ENCODE measurements around the gene GNAI3. TPM values are rescaled to one million over a fixed set of nuclear protein-coding genes. Genes with fewer than 3 reads are reported as not detected.

GNAI3 gene
- total RNA-seq, 1 donor from 2014 or later: 10.1 TPM

GRCh38 chr1:109624201-109625010, 76.0 kb downstream of the GNAI3 start:
- peak; percentile 52 for DNase-seq

- no peak for DNase-seq
These were observed 76.8 kb downstream of the GNAI3 start for GRCh38 chr1:109625176-109625575.

DNA sequence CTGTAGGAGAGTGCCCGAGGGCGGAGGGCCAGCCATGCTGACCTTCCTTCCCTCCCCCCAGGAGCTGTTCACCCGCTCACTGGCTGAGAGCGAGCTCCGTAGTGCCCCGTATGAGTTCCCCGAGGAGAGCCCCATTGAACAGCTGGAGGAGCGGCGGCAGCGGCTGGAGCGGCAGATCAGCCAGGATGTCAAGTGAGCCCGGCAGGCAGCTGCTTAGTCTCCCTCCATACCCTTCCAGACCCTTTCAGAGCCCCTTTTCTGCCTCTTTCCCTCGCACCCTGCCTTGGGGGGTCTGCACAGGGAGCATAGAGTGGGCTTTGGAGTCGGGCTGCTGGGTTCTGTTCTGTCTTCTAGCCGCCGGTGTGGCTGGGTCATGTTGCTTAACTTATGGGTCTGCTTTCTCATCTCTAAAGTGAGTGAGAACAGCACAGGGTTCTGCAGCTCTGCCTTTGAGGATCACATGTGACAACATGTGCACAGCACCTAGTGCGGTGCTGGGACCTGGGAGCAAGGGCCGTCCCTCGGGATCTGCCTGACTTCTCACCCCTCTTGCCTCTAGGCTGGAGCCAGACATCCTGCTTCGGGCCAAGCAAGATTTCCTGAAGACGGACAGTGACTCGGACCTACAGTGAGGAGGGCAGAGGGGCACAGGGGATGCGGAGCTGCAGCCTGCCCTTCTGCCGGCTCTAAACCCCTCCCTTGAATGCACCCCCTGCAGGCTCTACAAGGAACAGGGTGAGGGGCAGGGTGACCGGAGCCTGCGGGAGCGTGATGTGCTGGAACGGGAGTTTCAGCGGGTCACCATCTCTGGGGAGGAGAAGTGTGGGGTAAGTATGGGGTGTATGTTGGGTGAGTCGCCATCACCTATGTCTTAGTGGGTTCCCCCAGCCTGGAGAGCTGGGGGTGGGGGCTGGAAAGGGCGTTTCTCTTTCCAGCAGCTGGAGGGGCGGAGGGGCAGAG, 77.5 kb downstream of the GNAI3 start:
- peak; percentile 89 for DNase-seq

DNA sequence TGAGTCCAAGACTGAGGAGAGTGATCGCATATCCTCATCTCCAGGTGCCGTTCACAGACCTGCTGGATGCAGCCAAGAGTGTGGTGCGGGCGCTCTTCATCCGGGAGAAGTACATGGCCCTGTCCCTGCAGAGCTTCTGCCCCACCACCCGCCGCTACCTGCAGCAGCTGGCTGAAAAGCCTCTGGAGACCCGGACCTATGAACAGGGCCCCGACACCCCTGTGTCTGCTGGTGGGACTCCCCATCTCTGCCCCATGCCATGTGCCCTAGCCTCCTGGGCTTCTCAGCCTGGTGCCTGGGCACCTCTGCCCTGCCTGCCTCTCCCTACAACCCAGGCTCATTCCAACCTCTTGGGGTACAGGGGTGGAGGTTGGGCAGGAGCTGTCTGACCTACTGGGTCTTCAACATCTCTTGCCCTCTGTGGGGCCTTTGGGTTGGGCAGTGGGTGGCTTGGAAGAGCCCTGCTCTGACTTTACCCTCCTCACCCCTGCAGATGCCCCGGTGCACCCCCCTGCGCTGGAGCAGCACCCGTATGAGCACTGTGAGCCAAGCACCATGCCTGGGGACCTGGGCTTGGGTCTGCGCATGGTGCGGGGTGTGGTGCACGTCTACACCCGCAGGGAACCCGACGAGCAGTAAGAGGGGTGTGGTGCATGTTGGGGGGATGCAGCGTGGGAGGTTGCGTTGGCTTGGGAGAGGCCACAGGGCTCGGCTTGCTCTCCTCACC, 78.4 kb downstream of the GNAI3 start:
- no peak for DNase-seq

GRCh38 chr1:109627692-109628399, 79.4 kb downstream of the GNAI3 start:
- no peak for DNase-seq

- DNase-seq: no peak
These were observed 80.3 kb downstream of the GNAI3 start for GRCh38 chr1:109628540-109629321.

GRCh38 chr1:109629372-109630030, 81.1 kb downstream of the GNAI3 start:
- DNase-seq: no peak

DNA sequence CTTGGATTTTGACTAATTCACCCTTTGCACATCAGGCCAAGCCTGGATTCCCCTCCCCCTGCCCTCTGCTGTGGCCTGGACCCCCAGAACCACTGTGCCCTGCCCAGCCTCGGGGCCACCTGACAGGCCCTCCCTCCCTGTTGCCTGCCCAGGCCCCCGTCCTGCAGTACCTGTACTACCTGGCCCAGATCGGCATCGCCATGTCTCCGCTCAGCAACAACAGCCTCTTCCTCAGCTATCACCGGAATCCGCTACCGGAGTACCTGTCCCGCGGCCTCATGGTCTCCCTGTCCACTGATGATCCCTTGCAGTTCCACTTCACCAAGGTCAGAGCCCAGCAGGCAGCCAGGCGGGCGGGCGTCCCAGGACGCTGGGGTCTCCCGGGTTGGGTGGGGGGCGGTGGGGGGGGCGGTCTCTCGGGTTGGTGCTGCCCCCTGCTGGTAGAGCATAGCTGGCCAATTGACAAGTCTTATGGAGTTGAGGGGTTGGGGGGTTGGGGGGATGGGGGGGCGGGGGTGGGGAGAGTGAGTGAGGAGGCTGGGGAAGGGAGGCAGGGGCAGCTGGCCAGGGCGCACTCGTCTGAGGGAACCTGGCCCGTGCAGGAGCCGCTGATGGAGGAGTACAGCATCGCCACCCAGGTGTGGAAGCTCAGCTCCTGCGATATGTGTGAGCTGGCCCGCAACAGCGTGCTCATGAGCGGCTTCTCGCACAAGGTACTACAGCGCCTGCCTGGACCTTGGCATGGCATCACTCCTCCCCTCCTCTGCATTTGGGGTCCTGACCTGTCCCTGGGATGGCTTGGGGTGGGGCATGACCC, 81.9 kb downstream of the GNAI3 start:
- DNase-seq: no peak

DNA sequence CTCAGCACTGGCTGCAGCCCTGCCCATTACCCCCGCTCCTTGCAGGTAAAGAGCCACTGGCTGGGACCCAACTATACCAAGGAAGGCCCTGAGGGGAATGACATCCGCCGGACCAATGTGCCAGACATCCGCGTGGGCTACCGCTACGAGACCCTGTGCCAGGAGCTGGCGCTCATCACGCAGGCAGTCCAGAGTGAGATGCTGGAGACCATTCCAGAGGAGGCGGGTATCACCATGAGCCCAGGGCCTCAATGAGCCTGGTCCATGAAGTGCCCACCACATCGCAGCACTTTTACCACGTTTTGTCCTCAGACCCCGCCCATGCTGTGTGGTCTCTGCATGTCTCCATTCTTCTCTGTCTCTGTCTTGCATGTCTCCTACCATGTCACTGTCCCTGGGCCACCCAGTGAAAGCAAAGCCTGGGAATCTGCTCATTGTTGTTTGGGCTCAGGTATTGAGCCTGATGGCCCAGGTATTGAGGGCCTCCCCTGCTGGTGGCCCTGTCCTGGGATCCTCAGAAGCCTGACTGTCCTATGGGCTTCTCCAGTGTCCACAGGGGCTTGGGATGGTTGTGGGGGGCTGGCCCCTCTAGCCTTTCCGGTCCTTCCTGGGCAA, 82.6 kb downstream of the GNAI3 start:
- no peak for DNase-seq

- peak; percentile 65 for DNase-seq
These were observed 83.4 kb downstream of the GNAI3 start for GRCh38 chr1:109631513-109632505.

GRCh38 chr1:109632671-109633346, 84.4 kb downstream of the GNAI3 start:
- DNase-seq: peak; percentile 95

GRCh38 chr1:109634292-109634691, 85.9 kb downstream of the GNAI3 start:
- no peak for DNase-seq

DNA sequence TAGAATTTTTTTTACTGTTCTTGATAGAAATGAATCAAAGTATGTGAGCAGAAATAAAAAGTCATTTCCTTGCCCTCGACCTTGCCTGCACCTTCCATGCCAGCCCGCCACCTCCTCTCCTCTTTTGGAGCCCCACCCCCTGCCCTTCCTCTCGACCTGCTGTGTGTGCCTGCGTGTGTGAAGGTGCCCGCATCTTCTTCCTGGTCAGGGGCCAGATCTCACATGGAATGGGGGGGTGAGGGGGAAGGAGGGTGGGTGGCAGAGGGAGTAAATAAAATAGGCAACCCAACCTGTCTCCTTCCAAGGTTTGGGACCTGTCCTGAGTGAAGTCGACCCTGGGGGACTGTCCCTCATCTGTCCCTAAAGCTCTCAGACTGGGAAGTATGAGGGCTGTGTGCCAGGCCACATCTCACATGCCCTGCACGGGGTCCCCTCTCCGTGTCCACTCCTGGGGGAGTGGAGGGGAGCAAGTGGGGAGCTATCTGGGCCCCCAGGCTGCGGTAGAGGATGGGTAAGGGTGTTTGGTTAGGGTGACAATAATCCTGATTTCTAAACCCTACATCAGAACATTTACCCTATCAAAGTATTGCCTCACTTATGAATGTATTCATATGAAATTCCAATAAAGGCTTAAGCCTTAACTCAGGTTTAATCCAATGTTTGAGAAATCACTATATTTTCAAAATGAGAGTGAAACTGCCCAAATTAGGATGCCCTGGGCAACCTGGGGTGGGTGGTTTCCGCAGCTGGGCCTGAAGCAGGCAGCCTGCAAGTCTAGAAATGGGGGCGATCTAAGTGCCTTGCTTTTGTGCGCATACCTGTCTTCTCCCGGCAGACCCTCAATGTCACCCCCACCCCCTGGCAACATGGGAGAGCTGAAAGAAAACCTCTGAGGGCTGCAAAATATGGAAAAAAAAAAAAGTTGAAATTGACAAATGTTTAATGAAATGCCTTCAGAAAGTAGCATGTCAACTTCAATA, 86.6 kb downstream of the GNAI3 start:
- no peak for DNase-seq

GRCh38 chr1:109635862-109636200, 87.4 kb downstream of the GNAI3 start:
- DNase-seq: no peak

- DNase-seq: no peak
These were observed 88.0 kb downstream of the GNAI3 start for GRCh38 chr1:109636201-109636952.
